NCI-H446 treated with DMSO at 0.1 percent for 48 hours (cell line): ENCODE measurements around the gene ARHGAP24.

Experiments used
- DNase-seq: peaks from one replicate; lab custom pipeline; 2025; lab: John Stamatoyannopoulos, UW

Gene ARHGAP24

DNA sequence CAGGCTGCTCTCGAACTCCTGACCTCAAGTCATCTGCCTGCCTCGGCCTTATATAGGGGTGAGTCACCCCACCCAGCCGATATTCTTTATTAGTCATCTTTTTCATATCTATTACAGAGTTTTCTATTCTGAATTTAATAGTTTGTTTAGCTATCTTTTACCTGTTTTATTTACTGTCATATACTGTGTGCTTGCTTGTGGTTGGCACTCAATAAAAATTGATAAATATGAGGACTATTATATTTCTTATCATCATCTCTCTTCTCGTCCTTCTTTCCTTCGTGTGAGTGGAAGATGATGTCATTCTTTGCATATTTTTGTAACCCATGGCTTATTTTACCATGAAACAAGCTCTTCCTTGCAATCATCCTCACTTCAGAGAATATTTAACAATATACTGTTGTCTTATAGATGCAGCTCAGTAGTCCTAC lies 265.5 kb downstream of the ARHGAP24 start:
- no peak for DNase-seq

GRCh38 chr4:85741381-85741780 lies 266.4 kb downstream of the ARHGAP24 start:
- peak; percentile 63 for DNase-seq

DNA sequence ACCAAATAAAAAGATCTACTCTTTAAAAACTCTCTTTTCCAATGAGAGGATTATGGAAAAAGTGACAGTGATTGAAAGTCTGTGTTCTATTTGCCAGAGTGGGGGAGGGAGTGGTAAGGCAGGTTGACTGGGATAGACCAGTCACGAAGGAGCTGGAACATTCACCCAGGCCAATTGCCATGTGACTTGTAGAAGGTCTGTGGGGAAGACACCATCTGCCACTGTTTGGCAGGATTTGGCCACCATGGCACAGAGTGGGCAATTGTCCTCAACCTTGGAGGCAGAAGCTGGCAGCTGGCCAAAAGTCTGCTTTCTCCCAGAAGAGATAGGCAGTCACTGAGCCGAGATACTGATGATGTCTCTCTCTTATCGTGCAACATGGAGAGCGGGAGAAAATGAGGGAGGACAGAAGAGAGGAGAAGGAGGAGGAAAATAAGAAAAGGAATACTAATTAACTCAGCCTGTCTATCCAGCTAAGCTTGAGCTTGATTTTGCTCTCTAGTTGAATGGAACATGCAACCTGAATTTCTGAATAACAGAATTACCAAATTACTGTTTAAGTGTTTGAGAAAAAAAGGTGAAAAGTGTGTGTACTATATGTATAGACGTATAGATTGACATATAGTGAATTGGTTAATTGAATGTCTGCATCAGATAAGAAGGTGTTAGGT lies 267.1 kb downstream of the ARHGAP24 start:
- peak; percentile 98 for DNase-seq

DNA sequence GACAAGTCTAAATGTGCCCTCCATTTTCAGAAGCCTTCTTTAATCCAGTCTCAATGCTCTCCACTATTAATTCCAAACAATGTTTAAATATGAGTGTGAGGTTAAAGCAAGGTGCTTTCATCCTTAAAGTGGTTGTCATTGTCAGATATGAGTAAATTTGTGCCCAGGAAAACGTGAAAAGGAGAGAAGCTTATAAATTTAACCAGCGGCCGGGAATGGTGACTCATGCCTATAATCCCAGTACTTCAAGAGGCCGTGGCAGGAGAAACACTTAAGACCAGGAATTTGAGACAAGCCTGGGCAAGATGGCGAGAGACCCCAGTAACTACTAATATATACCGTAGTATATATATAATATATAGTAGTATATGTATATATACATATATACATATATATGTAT lies 270.0 kb downstream of the ARHGAP24 start:
- DNase-seq, result no peak

GRCh38 chr4:85745939-85746338 lies 271.0 kb downstream of the ARHGAP24 start:
- no peak for DNase-seq

- DNase-seq, result peak; percentile 79
Observed at GRCh38 chr4:85747882-85748491, 273.0 kb downstream of the ARHGAP24 start.

DNA sequence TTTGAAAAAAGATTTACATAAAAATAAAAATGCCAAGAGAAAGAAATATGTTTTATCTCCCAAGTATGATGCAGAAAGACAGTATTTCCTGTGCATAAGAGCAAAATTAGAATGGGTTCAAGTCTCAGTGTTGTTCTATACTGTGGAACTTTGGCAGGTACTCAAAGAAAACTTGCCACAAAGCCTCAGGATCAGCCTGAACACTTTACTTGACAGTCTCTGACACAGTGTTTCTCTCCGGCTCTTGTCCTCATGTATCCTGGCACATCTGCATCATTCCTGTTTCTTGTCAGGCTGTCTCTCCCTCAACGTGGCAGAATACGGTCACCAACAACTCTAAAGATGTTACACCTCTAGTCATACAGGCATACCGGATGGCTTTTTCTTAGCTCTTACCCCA lies 273.7 kb downstream of the ARHGAP24 start:
- DNase-seq, result no peak

GRCh38 chr4:85751866-85752265 lies 276.9 kb downstream of the ARHGAP24 start:
- no peak for DNase-seq

- no peak for DNase-seq
Observed at GRCh38 chr4:85755285-85755684, 280.3 kb downstream of the ARHGAP24 start.

DNA sequence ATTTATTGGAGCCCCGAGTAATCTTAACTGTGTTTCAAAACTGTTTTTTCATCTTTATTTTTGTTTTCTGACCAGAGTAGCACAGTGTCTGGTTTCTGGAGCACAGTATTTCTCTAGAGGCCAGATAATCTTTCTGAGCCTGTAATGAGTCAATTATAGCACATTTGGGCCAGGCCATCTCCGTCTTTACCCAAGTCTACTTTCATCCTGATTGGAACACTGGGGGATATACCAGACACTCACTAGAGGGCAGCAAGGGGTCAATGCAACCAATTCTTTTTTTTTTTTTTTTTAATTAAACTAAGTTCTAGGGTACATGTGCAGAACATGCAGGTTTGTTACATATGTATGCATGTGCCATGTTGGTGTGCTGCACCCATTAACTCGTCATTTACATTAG lies 282.0 kb downstream of the ARHGAP24 start:
- DNase-seq, result no peak

DNA sequence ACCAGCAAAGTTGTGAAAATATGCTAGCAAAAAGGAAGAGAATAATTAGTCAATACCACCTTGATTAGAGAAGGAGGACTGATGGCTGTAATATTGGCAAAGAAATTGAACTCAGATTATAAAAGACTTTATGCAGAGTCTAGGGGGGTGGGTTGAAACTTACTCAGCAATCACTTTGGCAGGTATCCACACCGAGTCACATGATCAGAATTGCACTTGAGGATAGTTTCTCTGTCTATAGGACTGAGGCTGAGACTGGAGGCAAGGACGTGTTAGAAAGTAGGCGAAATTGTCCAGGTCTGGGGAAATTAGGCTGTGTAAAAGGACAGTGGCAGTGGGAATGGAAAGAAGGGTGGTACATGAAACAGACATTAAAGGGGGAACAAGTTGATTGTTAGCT lies 284.4 kb downstream of the ARHGAP24 start:
- DNase-seq, result no peak

DNA sequence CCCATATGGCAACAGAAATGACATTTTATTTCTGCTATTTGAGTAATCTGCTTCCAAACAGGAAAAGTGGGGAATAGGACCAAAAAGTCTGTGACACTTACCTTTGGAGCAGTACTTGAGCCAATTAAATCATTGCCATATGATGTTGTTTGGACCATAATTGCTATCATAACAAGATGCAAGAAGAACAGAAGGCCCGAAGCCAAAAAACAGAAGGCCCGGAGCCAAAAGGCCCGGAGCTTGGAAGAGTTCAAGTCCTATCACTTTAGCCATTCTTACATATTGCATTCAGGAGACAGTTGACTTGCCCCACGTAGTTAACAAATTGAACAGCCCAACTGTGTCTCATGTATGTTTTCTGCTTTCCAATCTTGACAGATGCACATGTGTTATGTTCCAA lies 285.6 kb downstream of the ARHGAP24 start:
- peak; percentile 74 for DNase-seq

GRCh38 chr4:85761803-85762528 lies 287.0 kb downstream of the ARHGAP24 start:
- peak; percentile 20 for DNase-seq

DNA sequence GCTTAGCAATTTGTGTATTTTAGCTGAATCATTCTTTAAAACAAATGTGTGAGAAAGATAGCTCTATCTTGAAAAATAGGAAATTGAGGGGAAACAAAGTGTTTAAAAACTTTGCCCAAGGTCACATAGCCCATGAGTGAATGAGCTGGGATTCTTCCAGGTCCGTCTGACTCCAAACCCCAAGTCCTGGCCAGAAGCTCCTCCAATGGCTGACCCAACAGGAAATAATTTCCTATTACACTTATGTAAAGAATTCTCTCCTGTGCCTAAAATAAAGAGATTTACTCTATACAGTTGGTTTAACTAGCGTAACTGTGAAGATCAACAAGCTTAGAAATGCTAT lies 287.6 kb downstream of the ARHGAP24 start:
- no peak for DNase-seq

DNA sequence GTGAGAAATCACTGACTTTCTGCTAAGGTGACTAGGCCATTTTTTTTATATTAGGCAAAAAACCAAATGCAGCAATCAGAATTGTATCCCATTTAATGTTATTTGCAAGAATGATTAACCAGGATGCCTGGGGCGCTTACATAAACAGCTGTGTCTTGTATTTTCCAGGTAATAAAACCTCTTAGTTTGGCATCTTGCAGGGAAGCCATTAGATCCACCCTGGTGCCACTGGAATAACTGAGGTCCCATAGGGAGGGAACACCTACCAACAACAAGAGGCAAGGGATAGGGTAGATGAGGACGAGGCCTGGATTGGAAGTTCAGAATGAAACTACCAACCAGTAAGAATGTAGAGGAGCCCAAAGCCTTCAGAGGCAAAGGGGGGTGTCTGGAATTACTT lies 288.3 kb downstream of the ARHGAP24 start:
- no peak for DNase-seq

- no peak for DNase-seq
Observed at GRCh38 chr4:85767649-85768048, 292.7 kb downstream of the ARHGAP24 start.

- DNase-seq, result no peak
Observed at GRCh38 chr4:85769009-85769408, 294.1 kb downstream of the ARHGAP24 start.

- no peak for DNase-seq
Observed at GRCh38 chr4:85772470-85772869, 297.5 kb downstream of the ARHGAP24 start.

DNA sequence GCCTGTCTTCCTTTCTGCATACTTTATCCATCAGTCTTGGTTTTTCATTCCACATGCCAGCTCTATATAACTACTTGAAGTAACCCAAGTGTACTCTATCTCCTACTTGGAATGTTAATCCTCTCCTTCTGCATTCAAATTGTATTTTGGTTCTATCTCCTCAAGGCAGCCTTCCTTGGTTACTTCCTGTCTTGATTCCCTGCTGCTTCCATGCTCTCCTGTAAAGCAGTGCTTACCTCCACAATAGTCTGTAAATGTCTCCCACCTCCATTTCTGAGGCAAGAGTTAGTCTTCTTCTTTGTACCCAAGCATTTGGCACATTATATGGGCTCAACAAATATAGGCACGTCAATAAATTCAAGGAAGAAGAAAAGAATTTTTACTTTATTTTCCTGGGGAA lies 298.4 kb downstream of the ARHGAP24 start:
- DNase-seq, result no peak

- no peak for DNase-seq
Observed at GRCh38 chr4:85774000-85774399, 299.1 kb downstream of the ARHGAP24 start.

DNA sequence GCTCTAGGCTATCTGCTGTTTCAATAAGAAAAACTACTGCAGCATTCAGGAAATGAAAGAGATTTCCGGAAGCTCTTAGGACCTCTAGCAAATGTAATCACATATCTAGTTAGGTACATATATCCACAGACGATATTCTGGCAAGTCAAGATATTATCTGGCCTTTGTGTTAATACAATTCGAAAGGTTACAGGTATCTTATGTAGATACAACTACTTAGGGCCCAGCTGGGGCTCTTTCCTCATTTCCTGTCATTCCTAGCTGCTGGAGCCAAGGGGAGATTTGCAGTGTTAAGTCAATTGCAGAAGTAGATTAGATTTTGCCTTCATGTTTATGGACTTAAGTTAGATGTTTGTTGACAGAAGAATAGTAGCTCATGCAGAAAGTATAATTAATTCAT lies 299.5 kb downstream of the ARHGAP24 start:
- no peak for DNase-seq

DNA sequence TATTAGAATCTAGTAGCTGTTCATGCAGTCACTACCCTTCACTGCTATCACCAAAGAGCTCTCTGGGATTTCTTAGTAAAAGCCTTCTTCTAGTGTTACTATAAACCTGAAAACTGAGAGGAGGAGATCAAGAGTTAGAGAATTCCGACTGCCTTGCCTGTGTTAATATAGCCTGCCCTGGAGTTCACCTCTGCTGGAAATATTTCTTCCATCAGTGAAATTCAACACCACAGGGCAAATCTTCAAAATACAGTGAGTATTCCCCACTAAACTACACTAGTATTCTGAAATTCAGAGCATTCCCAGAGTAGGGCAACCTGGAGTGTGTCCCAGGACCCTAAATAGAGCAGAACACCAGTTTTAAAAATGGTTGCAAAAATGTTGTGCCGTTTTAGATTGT lies 301.1 kb downstream of the ARHGAP24 start:
- DNase-seq, result no peak

GRCh38 chr4:85776579-85776978 lies 301.6 kb downstream of the ARHGAP24 start:
- no peak for DNase-seq
